ENCODE measurements around the gene SPTSSB.

GRCh38 chr3:161332792-161333191, 38.5 kb downstream of the SPTSSB start:
- no peak for TF ChIP-seq CTCF (IDR thresholded peaks at IDR 0.05)
- no peak for TF ChIP-seq POLR2A (IDR thresholded peaks at IDR 0.05)
- TF ChIP-seq POLR2AphosphoS5 (IDR thresholded peaks at IDR 0.05) = no peak
- TF ChIP-seq EP300 (IDR thresholded peaks at IDR 0.05; ENCODE audit: low read depth) = no peak

Measured in transverse colon (tissue), 4 donors.